ENCODE data around the gene BTBD2. TPM values are rescaled to one million over a fixed set of nuclear protein-coding genes. Genes with fewer than 3 reads are reported as not detected.

BTBD2 gene
- total RNA-seq, 4 donors from 2014 or later, result 85.0 to 99.3 (median 94.9) TPM

- TF ChIP-seq CTCF (IDR thresholded peaks at IDR 0.05), result no peak
- DNase-seq (ENCODE audit: low spot score in 2 of 2), result no peak
- intact Hi-C loops (cut with DNase I; ENCODE audit: low total_unique reads), result no loop called here
- H3K4me3 ChIP-seq (ENCODE audit: low read depth, poor library complexity, severe bottlenecking), result no peak overlapping the region
- 91% methylated on average over 30 to 32 of the region's 32 CpGs for WGBS, 2 donors
Measured at GRCh38 chr19:1953441-1954094, 61.9 kb downstream of the BTBD2 start.

GRCh38 chr19:1953037-1953436 lies 62.5 kb downstream of the BTBD2 start:
- intact Hi-C loops (cut with DNase I; ENCODE audit: low total_unique reads), result no loop called here
- no peak overlapping the region for H3K4me3 ChIP-seq (ENCODE audit: low read depth, poor library complexity, severe bottlenecking)
- DNase-seq (ENCODE audit: low spot score in 2 of 2), result no peak
- WGBS, 2 donors, result 88 to 93% methylated on average over 15 to 19 of the region's 19 CpGs
- no peak for TF ChIP-seq POLR2A (IDR thresholded peaks at IDR 0.05)
- no peak for TF ChIP-seq CTCF (IDR thresholded peaks at IDR 0.05)

- intact Hi-C loops (cut with DNase I; ENCODE audit: low total_unique reads), result no loop called here
- WGBS, 2 donors, result 79 to 81% methylated on average over 19 to 21 of the region's 21 CpGs
- H3K4me3 ChIP-seq (ENCODE audit: low read depth, poor library complexity, severe bottlenecking), result no peak overlapping the region
- TF ChIP-seq POLR2A (IDR thresholded peaks at IDR 0.05), result no peak
- DNase-seq (ENCODE audit: low spot score in 2 of 2), result no peak
Measured at GRCh38 chr19:1952635-1953034, 62.9 kb downstream of the BTBD2 start.

- intact Hi-C loops (cut with DNase I; ENCODE audit: low total_unique reads), result no loop called here
- 96 to 98% methylated on average over 15 to 16 of the region's 16 CpGs for WGBS, 2 donors
- no peak for DNase-seq (ENCODE audit: low spot score in 2 of 2)
- TF ChIP-seq CTCF (IDR thresholded peaks at IDR 0.05) (no peak), POLR2A (IDR thresholded peaks at IDR 0.05) (no peak)
- no peak overlapping the region for H3K4me3 ChIP-seq (ENCODE audit: low read depth, poor library complexity, severe bottlenecking)
Measured at GRCh38 chr19:1950640-1951039, 64.9 kb downstream of the BTBD2 start.

GRCh38 chr19:1949304-1950101 lies 66.0 kb downstream of the BTBD2 start:
- H3K4me3 ChIP-seq (ENCODE audit: low read depth, poor library complexity, severe bottlenecking), result no peak overlapping the region
- intact Hi-C loops (cut with DNase I; ENCODE audit: low total_unique reads), result no loop called here
- TF ChIP-seq POLR2A (IDR thresholded peaks at IDR 0.05) (no peak), CTCF (IDR thresholded peaks at IDR 0.05) (no peak)
- DNase-seq (ENCODE audit: low spot score in 2 of 2), result no peak
- 95% methylated on average over 41 to 44 of the region's 44 CpGs for WGBS, 2 donors

GRCh38 chr19:1947651-1948209 lies 67.8 kb downstream of the BTBD2 start:
- 70 to 73% methylated on average over 22 to 29 of the region's 34 CpGs for WGBS, 2 donors
- intact Hi-C loops (cut with DNase I; ENCODE audit: low total_unique reads), result no loop called here
- DNase-seq (ENCODE audit: low spot score in 2 of 2), result no peak
- no peak overlapping the region for H3K4me3 ChIP-seq (ENCODE audit: low read depth, poor library complexity, severe bottlenecking)
- TF ChIP-seq CTCF (IDR thresholded peaks at IDR 0.05), result no peak
- TF ChIP-seq POLR2A (IDR thresholded peaks at IDR 0.05), result no peak

Measured in lower leg skin (tissue), 4 donors.